ENCODE data around the gene CHST3. TPM values are rescaled to one million over a fixed set of nuclear protein-coding genes. Genes with fewer than 3 reads are reported as not detected.

CHST3 gene
- total RNA-seq, 2 donors from 2014 or later, result 12.9 to 40.8 TPM

DNA sequence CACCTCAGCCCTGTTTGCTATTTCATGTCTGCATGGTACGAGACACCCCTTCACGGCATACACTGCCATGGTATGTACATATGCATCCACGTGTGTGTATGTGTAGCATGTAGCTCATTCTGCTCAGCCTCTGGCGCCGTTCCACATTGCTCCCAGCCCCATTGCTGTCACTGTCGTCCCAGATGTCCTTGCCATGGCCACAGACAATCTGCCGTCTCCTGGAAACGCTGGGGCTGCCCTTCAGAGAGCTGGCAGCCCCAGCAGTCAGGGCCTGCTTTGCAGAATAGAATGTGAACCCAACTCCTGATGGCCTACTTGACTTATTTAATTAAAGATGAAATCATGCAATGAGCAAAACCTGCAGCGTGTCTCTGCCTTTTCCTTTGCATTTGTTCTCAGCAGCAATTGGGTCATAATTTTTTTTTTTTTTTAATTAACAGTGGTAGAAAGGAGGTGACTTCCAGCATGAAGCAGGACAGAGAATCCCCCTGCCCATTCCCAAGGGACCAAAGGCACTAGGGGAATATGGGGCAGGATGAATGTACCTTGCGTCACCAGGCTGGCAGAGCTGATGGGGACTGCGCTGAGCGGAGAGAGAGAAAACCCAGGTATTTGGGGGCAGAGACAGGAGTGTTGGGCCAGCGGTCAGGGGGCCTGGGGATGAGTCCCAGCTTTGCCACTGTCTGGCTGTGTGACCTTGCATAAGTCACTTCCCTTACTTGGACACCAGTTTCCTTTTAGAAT lies 49.2 kb downstream of the CHST3 start:
- no peak overlapping the region for H3K27ac ChIP-seq (ENCODE audit: low read depth, low read length)
- no peak overlapping the region for H3K9ac ChIP-seq (ENCODE audit: extremely low read depth, low read length, poor library complexity, severe bottlenecking)
- no peaks in the 10 kb centered on the region for H3K27me3 ChIP-seq (ENCODE audit: control insufficient read depth, insufficient read depth, low read length, poor library complexity, severe bottlenecking)
- TF ChIP-seq, protein P1, sequence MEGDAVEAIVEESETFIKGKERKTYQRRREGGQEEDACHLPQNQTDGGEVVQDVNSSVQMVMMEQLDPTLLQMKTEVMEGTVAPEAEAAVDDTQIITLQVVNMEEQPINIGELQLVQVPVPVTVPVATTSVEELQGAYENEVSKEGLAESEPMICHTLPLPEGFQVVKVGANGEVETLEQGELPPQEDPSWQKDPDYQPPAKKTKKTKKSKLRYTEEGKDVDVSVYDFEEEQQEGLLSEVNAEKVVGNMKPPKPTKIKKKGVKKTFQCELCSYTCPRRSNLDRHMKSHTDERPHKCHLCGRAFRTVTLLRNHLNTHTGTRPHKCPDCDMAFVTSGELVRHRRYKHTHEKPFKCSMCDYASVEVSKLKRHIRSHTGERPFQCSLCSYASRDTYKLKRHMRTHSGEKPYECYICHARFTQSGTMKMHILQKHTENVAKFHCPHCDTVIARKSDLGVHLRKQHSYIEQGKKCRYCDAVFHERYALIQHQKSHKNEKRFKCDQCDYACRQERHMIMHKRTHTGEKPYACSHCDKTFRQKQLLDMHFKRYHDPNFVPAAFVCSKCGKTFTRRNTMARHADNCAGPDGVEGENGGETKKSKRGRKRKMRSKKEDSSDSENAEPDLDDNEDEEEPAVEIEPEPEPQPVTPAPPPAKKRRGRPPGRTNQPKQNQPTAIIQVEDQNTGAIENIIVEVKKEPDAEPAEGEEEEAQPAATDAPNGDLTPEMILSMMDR (conservative IDR thresholded peaks at IDR 0.05), result no peak
- H3K36me3 ChIP-seq (ENCODE audit: control insufficient read depth, insufficient read depth, low read length), result peaks cover 17% of the 10 kb centered on the region
- H3K4me3 ChIP-seq (ENCODE audit: low read length), result no peak overlapping the region
- no peak overlapping the region for H3K4me3 Mint-ChIP-seq
- H3K9me3 ChIP-seq (ENCODE audit: control insufficient read depth, low read length), result no peaks in the 10 kb centered on the region
- peaks cover 10% of the 10 kb centered on the region for H3K4me1 ChIP-seq (ENCODE audit: control insufficient read depth, insufficient read depth, low read length)
- H3K9me3 Mint-ChIP-seq, result no peaks in the 10 kb centered on the region
- 84 to 86% methylated on average over 10 to 13 of the region's 13 CpGs for WGBS, 2 experiments (ENCODE audit: insufficient coverage in 1 of 2, insufficient read length in 1 of 2)
- no peak overlapping the region for H3K27ac Mint-ChIP-seq
- peaks cover 18% of the 10 kb centered on the region for H3K4me1 Mint-ChIP-seq
- H3K27me3 Mint-ChIP-seq (ENCODE audit: insufficient read depth), result no peaks in the 10 kb centered on the region
- H3K36me3 Mint-ChIP-seq (ENCODE audit: low read depth), result peaks cover 7% of the 10 kb centered on the region
- no peak for DNase-seq

DNA sequence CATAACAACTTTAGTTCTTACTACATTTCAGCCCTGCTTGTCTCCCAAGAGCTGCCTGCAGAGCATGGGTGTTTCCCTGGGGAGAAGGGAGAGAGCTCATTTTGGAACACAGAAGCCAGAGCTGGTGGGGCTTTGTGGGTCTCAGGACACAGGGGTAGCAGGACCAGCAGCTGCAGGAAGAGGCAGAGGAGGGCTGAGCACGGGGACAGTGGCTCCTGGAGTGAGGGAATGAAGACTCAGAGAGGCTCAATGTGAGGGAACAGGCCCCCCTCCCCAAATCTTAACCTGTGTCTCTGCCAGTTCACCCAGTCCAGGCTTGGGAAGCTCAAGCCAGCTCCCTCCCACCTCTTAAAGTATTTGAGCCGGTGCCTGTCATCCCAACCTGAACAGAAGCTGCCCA lies 50.0 kb downstream of the CHST3 start:
- Histone ChIP-seq H3K4me3 (ENCODE audit: low read length) (no peak overlapping the region), H3K9me3 (ENCODE audit: control insufficient read depth, low read length) (no peaks in the 10 kb centered on the region), H3K27ac (ENCODE audit: low read depth, low read length) (no peak overlapping the region), H3K27me3 (ENCODE audit: control insufficient read depth, insufficient read depth, low read length, poor library complexity, severe bottlenecking) (no peaks in the 10 kb centered on the region), H3K4me1 (ENCODE audit: control insufficient read depth, insufficient read depth, low read length) (peaks cover 10% of the 10 kb centered on the region), H3K36me3 (ENCODE audit: control insufficient read depth, insufficient read depth, low read length) (peaks cover 11% of the 10 kb centered on the region), H3K9ac (ENCODE audit: extremely low read depth, low read length, poor library complexity, severe bottlenecking) (no peak overlapping the region)
- WGBS, 2 experiments (ENCODE audit: insufficient coverage in 1 of 2, insufficient read length in 1 of 2), result 69% methylated on average over 2 of the region's 2 CpGs; no CpG with 5 or more reads in 1 of the 2 experiments
- peaks cover 4% of the 10 kb centered on the region for H3K36me3 Mint-ChIP-seq (ENCODE audit: low read depth)
- TF ChIP-seq, protein P1 (conservative IDR thresholded peaks at IDR 0.05), result no peak
- H3K9me3 Mint-ChIP-seq, result no peaks in the 10 kb centered on the region
- peaks cover 19% of the 10 kb centered on the region for H3K4me1 Mint-ChIP-seq
- no peak overlapping the region for H3K27ac Mint-ChIP-seq
- peaks cover 2% of the 10 kb centered on the region for H3K27me3 Mint-ChIP-seq (ENCODE audit: insufficient read depth)
- no peak for DNase-seq
- no peak overlapping the region for H3K4me3 Mint-ChIP-seq

DNA sequence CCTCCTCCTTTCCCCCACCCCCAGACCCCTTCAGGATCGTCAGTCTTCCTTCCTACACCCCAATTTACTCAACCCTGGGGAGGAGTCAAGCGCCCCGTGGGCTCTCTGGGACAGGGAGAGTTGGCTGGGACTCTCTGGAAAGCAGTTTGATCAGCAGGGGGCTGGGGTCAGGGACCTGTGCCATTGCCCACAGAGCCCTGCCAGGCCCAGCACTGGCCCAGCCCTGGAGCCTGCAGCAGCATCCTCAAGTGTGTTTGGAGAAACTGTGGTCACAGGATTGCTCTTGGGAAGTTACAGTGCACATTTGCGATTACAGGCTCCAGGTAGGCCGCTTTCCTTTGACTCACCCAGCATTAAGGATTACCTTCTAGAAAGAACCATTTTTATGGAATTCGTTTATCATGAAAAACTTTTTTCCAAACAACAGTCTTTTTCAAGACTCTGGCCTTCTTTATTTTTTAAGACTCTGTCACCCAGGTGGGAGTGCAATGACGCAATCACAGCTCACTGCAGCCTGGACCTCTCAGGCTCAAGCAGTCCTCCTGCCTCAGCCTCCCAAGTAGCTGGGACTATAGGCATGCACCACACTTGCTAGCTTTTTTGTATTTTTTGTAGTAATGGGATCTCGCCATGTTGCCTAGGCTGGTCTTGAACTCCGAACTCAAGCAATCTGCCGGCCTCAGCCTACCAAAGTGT lies 50.7 kb downstream of the CHST3 start:
- WGBS, 2 experiments (ENCODE audit: insufficient coverage in 1 of 2, insufficient read length in 1 of 2), result 90 to 92% methylated on average over 6 to 10 of the region's 10 CpGs
- no peak overlapping the region for H3K27ac Mint-ChIP-seq
- Histone ChIP-seq H3K9me3 (ENCODE audit: control insufficient read depth, low read length) (no peaks in the 10 kb centered on the region), H3K36me3 (ENCODE audit: control insufficient read depth, insufficient read depth, low read length) (peaks cover 6% of the 10 kb centered on the region), H3K4me3 (ENCODE audit: low read length) (no peak overlapping the region), H3K27ac (ENCODE audit: low read depth, low read length) (no peak overlapping the region), H3K27me3 (ENCODE audit: control insufficient read depth, insufficient read depth, low read length, poor library complexity, severe bottlenecking) (no peaks in the 10 kb centered on the region), H3K9ac (ENCODE audit: extremely low read depth, low read length, poor library complexity, severe bottlenecking) (no peak overlapping the region), H3K4me1 (ENCODE audit: control insufficient read depth, insufficient read depth, low read length) (peaks cover 10% of the 10 kb centered on the region)
- H3K4me1 Mint-ChIP-seq, result peaks cover 17% of the 10 kb centered on the region
- H3K4me3 Mint-ChIP-seq, result no peak overlapping the region
- peaks cover 2% of the 10 kb centered on the region for H3K27me3 Mint-ChIP-seq (ENCODE audit: insufficient read depth)
- H3K36me3 Mint-ChIP-seq (ENCODE audit: low read depth), result no peaks in the 10 kb centered on the region
- TF ChIP-seq, protein P1 (conservative IDR thresholded peaks at IDR 0.05), result no peak
- no peak for DNase-seq
- H3K9me3 Mint-ChIP-seq, result no peaks in the 10 kb centered on the region
